ENCODE data around the gene VPS26B. TPM values are rescaled to one million over a fixed set of nuclear protein-coding genes. Genes with fewer than 3 reads are reported as not detected.

The VPS26B gene
- total and polyA plus RNA-seq, 2 donors (not counting 3 experiments of a cell fraction or from before 2014, with no cell fraction given): 40.2 to 53.1 TPM

DNA sequence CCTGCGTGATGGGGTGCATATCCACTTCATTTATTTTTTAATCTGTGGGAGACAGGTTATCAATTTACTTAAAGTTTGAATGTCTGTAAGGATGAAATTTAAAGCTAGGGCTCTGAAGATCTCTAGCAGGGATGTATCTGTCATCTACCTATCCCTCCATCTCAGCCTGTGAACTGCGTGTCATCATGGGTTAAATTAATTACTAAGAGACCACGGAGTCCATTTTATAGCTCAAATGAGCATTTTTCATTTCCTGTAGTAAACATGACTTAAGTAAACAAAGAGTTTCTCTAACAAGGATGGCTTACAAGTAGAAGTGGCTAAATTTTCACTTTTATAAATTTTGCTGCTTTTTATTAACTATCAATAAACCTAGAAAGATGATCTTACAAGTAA lies 48.8 kb downstream of the VPS26B start:
- CTCF ChIA-PET: interaction anchor here (1.0 to 1.9 kb wide), 3 partner anchors 9 to 20 kb away, joined by 4 to 6 read pairs (median 4); partner anchors contain the start of gene ACAD8
- H3K4me2 ChIP-seq (ENCODE audit: insufficient read depth, low read length): no peak overlapping the region
- DNase-seq (ENCODE audit: low read depth, low spot score): no peak
- no peaks in the 10 kb centered on the region for H3K9me1 ChIP-seq (replicated peaks; ENCODE audit: control insufficient read depth, extremely low read depth, insufficient read depth, low read length)
- H3K4me1 ChIP-seq (ENCODE audit: control insufficient read depth, extremely low read depth, insufficient read depth, low read length): peaks cover 2% of the 10 kb centered on the region
- H3K36me3 ChIP-seq (ENCODE audit: control insufficient read depth in 2 of 2, extremely low read depth in 1 of 2, insufficient read depth in 2 of 2, low read length in 2 of 2): no peaks in the 10 kb centered on the region
- H3K4me3 ChIP-seq (replicated peaks in 1 of 3; ENCODE audit: insufficient read depth in 1 of 3, low read depth in 1 of 3, low read length in 3 of 3): no peak overlapping the region
- H4K20me1 ChIP-seq (replicated peaks; ENCODE audit: control insufficient read depth, extremely low read depth, insufficient read depth, low read length): no peaks in the 10 kb centered on the region
- dilution Hi-C loops (cut with MboI; ENCODE audit: extremely low pct_ligation_motif_present, low sequenced_read_pairs): no loop called here
- no peak overlapping the region for H2AFZ ChIP-seq (ENCODE audit: low read depth, low read length)
- no peaks in the 10 kb centered on the region for H3K9me3 ChIP-seq (replicated peaks; ENCODE audit: control insufficient read depth, insufficient read depth, low read length)
- POLR2A ChIA-PET: no interaction called here
- H3K9ac ChIP-seq (replicated peaks; ENCODE audit: extremely low read depth, insufficient read depth, low read length): no peak overlapping the region
- peaks cover 49 to 62% of the 10 kb centered on the region in 2 experiments for H3K27me3 ChIP-seq (ENCODE audit: control insufficient read depth in 2 of 2, insufficient read depth in 2 of 2, low read length in 2 of 2)
- TF ChIP-seq POLR2AphosphoS5 (IDR thresholded peaks at IDR 0.05; ENCODE audit: insufficient read depth, low read depth, low read length): no peak
- TF ChIP-seq FOS (IDR thresholded peaks at IDR 0.05; ENCODE audit: borderline replicate concordance, insufficient read depth, low read length): no peak
- TF ChIP-seq, protein P1, sequence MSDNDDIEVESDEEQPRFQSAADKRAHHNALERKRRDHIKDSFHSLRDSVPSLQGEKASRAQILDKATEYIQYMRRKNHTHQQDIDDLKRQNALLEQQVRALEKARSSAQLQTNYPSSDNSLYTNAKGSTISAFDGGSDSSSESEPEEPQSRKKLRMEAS (IDR thresholded peaks at IDR 0.05; ENCODE audit: insufficient read depth, insufficient read length): no peak
- no peak for TF ChIP-seq JUN (IDR thresholded peaks at IDR 0.05; ENCODE audit: borderline replicate concordance, insufficient read depth, insufficient read length, low read depth)
- TF ChIP-seq EZH2 (IDR thresholded peaks at IDR 0.05; ENCODE audit: borderline replicate concordance, low read depth, low read length, severe bottlenecking): no peak
- no peak for TF ChIP-seq POLR2A (IDR thresholded peaks at IDR 0.05; ENCODE audit: low read depth, low read length)
- TF ChIP-seq, protein P2, sequence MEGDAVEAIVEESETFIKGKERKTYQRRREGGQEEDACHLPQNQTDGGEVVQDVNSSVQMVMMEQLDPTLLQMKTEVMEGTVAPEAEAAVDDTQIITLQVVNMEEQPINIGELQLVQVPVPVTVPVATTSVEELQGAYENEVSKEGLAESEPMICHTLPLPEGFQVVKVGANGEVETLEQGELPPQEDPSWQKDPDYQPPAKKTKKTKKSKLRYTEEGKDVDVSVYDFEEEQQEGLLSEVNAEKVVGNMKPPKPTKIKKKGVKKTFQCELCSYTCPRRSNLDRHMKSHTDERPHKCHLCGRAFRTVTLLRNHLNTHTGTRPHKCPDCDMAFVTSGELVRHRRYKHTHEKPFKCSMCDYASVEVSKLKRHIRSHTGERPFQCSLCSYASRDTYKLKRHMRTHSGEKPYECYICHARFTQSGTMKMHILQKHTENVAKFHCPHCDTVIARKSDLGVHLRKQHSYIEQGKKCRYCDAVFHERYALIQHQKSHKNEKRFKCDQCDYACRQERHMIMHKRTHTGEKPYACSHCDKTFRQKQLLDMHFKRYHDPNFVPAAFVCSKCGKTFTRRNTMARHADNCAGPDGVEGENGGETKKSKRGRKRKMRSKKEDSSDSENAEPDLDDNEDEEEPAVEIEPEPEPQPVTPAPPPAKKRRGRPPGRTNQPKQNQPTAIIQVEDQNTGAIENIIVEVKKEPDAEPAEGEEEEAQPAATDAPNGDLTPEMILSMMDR (IDR thresholded peaks at IDR 0.05; ENCODE audit: extremely low read depth in 1 of 2, insufficient read depth in 1 of 2, low read depth in 1 of 2, low read length in 2 of 2): no peak
- TF ChIP-seq MYC (IDR thresholded peaks at IDR 0.05; ENCODE audit: low read depth, low read length): no peak
- TF ChIP-seq GATA2 (IDR thresholded peaks at IDR 0.05; ENCODE audit: insufficient read depth, insufficient read length, low read depth, low read length): no peak
- no peak overlapping the region for H3K27ac ChIP-seq (ENCODE audit: insufficient read depth, low read depth, low read length)
- no peak for FAIRE-seq
- no TSS peak for BruUV-seq (replicated peaks)
- intact Hi-C loops (cut with micrococcal nuclease): loop anchor here (1.0 kb wide), 1 partner anchor 19 kb away; no protein-coding TSS in a partner anchor
- H3K79me2 ChIP-seq (ENCODE audit: control insufficient read depth, insufficient read depth, low read length): no peaks in the 10 kb centered on the region
